ENCODE measurements around the gene NDFIP2.

DNA sequence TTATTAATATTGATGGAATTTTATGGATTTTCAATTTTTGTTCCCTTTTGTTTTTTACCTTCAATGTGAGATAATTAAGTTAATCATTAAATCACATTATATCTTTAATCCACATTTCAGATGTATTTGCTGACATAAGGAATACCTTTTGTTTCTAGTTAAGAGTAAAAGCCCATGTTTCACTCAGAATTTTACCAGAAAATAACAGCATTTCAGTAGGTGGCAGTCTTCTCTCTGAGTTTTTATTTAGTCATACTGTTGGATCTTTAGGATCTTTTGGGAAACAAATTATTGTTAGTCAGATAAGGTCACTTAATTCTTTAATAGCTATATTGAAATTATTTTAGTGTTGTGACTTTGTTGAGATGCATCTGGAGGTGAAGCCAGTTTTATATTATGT is 67.9 kb downstream of the NDFIP2 start:
- TF ChIP-seq, protein P1, sequence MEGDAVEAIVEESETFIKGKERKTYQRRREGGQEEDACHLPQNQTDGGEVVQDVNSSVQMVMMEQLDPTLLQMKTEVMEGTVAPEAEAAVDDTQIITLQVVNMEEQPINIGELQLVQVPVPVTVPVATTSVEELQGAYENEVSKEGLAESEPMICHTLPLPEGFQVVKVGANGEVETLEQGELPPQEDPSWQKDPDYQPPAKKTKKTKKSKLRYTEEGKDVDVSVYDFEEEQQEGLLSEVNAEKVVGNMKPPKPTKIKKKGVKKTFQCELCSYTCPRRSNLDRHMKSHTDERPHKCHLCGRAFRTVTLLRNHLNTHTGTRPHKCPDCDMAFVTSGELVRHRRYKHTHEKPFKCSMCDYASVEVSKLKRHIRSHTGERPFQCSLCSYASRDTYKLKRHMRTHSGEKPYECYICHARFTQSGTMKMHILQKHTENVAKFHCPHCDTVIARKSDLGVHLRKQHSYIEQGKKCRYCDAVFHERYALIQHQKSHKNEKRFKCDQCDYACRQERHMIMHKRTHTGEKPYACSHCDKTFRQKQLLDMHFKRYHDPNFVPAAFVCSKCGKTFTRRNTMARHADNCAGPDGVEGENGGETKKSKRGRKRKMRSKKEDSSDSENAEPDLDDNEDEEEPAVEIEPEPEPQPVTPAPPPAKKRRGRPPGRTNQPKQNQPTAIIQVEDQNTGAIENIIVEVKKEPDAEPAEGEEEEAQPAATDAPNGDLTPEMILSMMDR (IDR thresholded peaks at IDR 0.05; ENCODE audit: borderline replicate concordance, extremely low read depth, low read length, poor library complexity, severe bottlenecking), result peak; percentile 3
- no peak for TF ChIP-seq EZH2 (IDR thresholded peaks at IDR 0.05; ENCODE audit: borderline replicate concordance, low read depth, low read length, severe bottlenecking)
